ENCODE measurements around the gene GSDME.

Gene GSDME

GRCh38 chr7:24718977-24719491 lies 38.2 kb downstream of the GSDME start:
- DNase-seq, result no peak

DNA sequence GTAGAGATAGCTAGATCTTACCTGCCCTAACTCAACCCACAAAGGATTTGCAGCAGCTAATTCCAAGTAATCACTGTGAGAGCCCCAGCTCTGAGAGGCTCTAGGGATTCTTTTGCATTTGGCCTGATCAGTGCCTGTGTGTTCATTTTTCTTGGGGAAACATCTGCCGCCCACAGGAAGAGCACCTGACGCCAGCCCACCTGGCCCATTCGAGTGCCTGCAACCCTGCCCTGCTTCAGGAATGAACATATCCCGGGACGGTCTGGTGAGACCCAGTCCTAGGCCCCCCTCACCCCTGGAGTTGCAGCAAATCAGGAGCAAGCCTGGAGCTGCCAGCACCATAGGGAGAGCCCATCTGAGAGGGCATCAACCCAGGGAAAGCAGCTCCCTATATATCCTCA lies 38.8 kb downstream of the GSDME start:
- DNase-seq, result no peak

- DNase-seq, result no peak
Observed at GRCh38 chr7:24717694-24718320, 39.5 kb downstream of the GSDME start.

GRCh38 chr7:24717247-24717622 lies 40.0 kb downstream of the GSDME start:
- DNase-seq, result no peak

- DNase-seq, result no peak
Observed at GRCh38 chr7:24716480-24717246, 40.6 kb downstream of the GSDME start.

GRCh38 chr7:24715661-24716479 lies 41.4 kb downstream of the GSDME start:
- DNase-seq, result no peak

DNA sequence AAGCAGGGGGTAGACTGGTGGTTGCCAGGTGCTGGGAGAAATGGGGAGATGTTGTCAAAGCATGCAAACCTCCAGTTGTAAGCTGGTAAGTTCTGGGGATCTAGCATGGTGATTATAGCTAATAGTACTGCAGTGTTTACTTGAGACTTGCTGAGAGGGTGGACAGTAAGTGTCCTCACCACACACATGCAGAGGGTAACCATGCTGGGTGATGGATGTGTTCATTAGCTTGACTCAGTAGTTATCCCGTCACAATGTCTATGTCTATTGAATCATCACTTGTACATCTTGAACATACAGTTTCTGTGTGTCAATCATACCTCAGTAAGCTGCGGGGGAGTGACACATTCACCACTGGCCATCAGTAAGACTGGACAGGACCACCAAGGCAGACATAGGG lies 42.1 kb downstream of the GSDME start:
- no peak for DNase-seq

- no peak for DNase-seq
Observed at GRCh38 chr7:24714676-24715010, 42.6 kb downstream of the GSDME start.

- no peak for DNase-seq
Observed at GRCh38 chr7:24713850-24714675, 43.2 kb downstream of the GSDME start.

GRCh38 chr7:24713039-24713793 lies 44.0 kb downstream of the GSDME start:
- no peak for DNase-seq

DNA sequence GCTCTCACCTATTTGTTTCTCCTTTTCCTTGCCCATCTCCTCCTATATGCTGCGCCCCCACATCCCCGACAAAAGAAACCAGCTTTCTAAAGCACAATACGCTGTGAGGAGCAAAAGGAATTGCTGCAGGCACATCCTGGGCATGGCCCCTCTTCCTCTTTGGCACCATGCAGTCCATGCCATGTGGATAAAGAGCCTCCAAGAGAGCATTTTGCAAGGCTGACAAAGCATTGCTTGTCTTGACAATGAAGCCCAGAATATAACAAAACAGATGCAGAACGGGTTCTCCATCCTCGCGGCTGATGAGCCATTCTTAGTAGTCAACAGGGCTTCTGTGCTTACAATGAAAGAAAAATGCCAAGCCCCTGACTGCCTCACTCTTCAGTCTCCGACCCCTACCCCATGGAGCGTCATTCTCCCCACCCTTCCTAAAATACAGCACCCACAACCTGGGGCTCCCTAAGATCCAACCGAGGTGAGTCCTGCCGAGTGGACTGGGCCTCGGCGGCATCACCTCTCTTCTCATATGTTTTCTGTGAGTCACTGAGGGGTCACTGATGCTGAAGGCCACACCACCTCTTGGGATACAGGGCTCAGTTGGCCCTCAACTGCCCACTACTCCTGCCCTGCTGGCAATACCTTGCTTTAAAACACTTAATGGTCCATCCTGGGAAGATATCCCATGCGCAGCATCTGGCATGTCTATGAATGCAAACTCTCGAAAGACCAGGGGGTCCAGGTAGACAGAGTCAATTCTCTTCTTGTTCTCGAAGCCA lies 47.5 kb downstream of the GSDME start:
- DNase-seq, result no peak

DNA sequence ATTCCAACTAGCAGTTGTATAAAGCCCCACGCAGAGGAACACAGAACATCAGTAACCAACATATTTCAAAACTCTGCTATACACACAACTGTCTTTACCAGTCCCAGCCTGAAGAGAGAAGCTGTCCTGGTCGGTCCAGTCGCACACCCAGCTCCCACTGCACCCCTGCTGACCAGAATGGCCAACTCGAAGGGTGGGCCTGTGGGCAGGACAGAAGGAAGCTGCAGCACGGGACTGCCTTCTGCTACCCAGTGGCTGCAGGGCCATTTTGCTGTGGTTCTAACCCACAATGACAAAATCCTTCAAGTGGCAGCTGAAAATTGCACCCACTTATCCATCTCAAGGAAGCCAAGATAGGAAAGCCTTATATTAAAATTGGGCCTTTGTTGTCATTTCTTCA lies 48.2 kb downstream of the GSDME start:
- no peak for DNase-seq

- no peak for DNase-seq
Observed at GRCh38 chr7:24707988-24708615, 49.2 kb downstream of the GSDME start.

DNA sequence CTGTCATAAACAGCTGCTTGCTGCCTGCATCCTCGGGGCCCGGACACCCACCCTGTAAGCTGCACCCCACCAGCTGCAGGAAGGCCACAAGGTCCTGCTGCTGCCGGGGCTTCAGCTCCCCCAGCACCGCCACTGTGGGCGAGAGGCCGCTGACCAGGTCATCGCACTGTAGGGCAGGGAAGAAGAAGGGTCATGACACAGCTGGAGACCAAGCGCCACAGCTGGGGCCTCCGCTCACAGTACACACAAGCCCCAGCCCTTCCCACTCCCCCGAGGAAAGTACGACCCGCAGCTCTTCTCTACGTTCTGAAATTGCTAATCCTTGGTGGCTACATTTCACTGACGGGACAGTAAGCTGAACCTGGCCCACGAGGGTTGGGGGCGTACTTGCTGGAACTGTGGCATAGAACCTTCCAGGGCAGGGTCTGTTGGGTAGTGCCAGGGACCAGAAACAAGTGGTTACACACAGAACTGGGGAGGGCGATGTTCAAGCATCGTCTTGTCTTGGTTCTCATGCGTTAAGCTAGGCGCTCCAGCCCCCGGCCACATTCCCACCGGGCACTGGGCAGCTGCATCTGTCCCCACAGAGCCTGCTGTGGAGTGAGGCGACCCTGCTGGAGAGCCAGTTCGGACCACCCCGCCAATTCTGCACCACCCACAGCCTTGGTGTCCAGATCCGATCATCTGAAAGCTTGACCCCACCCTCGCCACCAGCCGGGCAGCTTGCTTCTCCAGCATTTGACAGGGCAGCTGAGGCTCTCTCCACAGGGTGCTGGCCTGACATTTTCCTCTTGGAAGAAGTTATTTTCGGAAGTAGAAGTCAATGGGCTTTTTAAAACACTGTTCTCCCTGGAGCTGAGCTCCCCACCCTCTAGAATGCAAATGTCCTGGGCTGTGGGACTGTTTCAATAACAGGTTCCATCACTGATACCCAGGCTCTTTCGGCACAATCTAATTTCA lies 50.8 kb downstream of the GSDME start:
- no peak for DNase-seq

DNA sequence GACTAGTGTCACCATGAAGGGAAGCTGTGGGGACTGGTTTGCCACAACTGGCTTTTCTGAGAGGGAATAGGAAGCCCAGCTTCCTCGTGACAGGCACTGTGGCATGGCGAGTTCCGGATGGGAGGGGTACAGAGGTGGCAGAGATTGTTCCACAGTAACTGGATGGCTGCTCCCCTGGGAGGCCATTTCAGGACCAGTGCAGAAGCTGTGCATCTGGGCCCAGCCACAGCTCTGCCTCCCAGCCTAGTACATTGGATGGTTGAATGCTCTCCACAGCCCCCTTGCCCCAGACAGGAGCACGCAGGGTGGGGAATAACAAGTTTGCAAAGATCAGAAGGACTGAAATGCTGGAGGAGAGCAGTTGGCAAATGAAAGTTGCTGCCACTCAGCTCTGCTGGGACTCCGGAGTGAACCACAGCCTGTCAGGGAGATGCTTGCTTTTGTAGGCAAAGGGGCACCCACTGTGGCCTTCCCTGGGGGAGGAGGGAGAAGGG lies 51.8 kb downstream of the GSDME start:
- DNase-seq, result no peak

GRCh38 chr7:24704311-24704710 lies 53.0 kb downstream of the GSDME start:
- DNase-seq, result no peak

- DNase-seq, result no peak
Observed at GRCh38 chr7:24703296-24703695, 54.0 kb downstream of the GSDME start.

DNA sequence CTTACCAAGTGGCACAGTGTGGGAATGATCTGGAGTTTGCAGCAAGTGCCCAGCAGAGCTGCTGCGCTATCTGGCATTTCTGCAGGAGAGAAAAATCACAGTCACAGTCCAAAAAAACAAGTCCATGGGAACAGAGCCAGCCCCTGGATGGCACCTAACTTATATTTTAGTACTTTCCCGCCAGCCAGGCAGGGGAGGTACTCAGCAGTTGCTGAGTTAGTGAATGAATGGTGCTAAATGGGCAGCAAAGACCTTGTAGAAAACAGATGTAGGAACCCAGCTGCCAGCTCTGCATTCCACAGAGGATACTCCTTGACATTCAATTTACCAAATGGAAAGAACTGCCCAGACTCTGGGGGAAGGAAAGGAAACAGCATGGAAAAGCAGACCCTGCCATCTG lies 54.5 kb downstream of the GSDME start:
- no peak for DNase-seq
